ENCODE results near the gene ZNF514.

Gene ZNF514

DNA sequence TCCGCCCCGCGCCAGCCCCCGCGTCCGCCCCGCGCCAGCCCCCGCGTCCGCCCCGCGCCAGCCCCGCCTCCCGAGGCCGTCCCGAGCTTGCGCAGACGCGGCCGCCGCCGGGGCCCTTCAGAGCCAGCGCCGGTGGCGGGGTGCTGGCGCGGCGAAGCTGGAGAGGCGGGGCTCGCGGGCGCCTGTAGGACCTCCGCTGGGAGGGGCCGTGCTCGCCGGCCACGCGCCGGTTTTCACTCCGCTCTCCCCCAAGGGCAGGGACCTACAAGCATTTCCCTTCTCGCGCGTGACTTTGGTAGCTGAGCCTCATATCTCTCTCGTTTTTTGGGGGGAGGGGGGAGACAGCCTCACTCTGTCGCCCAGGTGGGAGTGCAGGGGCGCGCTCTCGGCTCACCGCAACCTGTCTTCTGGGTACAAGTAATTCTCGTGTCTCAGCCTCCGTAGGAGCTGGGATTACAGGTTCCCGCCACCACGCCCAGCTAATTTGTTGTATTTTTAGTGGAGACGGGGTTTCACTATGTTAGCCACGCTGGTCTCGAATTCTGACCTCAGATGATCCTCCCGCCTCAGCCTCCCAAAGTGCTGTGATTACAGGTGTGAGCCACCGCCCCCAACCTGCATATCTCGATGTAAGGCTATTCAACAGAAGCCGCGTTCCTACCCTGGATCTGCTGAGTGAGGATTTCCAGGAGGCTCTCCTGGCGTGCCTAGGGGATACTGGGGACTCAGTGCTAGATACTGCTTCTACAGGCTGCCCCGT lies at the start of gene ZNF514:
TSS of gene ZNF514 (minus strand) at position 159 of the 760 bp plus-strand sequence. CDS start 6,595 bp downstream, outside the sequence.
- peak; percentile 67 for DNase-seq (ENCODE audit: low read depth)

DNA sequence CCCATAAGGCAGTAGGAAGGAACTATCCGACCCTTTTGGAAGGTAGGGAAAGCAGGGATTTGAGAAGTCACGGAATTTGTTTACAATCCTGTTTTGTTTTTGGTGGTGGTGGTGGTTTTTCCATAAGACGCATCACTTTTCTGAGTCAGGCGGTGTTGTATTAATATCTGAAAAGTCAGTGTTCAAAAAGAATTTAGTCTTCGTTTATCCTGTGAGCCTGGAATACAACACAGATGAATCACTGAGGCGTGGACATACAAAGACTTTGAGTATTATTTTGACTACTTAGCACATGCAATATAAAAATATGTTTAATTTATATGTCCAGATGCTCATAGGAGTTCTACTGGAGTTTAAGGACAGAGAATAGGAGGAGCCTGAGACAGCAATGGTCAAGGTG lies 48.5 kb upstream of the ZNF514 start:
- DNase-seq (ENCODE audit: low read depth): no peak

DNA sequence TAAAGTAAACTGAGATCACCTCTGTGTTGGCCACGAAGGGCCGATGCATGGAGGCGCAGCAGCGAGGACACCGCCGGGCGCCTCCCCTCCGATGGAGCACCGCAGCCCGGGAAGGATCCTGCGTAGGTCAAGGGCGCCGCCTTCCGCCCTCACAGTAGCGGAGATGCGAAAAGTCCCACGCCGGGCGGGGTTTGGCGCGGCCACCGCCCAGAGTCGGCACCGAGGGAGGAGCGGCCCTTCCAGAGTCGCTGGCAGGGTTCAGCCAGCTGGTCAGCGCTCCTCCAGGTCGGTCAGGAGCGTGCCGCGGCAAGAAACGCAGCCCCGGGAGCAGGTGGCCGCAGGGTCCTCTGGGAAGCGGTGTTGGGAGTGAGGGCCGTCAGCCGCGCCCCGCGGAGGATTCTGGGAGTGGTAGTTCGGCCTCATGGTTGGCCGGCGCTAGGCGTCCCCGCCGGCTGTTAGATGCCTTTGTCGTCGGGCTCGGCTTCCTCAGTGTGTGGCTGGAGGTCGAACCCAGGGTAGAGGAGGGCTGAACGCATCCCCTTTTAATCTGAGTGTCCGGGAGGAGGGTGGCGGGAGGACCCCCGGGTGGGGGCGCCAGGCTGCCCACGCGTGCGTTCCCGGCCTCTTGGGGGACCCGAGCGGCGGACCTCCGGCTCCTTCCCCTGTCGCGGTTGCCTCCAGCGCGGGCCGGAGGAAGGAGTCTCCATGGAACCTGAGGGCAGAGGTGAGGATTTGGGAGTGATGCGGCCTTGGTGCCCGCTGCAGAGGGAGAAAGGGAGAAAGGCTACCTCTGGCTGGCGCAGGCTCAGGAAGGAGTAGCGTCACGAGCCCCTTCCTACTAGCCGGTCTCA lies 47.7 kb upstream of the ZNF514 start, which contains the start of gene ZNF892:
TSS of gene ZNF892 (plus strand) at position 411 of the 851 bp plus-strand sequence. CDS start at position 706, 295 bp downstream.
- DNase-seq (ENCODE audit: low read depth): peak; percentile 68

DNA sequence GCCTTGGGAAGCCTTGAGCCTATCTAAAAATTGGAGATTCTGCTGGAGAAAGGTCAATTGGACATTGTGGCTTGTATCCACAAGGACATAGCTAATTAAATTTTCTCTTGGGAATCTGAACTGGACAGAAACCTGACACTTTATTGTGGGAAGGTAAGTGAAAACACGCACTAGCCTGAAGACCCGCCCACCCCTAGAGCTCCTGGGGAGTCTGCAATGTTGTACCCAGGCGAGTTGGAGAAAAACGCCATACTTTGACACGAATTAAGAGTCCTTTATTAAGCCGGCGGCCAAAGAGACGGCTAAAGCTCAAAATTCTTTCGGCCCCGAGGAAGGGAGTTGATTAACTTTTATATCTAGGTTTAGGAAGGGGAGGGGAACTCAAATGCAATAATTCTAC lies 46.4 kb upstream of the ZNF514 start:
- no peak for DNase-seq (ENCODE audit: low read depth)

DNA sequence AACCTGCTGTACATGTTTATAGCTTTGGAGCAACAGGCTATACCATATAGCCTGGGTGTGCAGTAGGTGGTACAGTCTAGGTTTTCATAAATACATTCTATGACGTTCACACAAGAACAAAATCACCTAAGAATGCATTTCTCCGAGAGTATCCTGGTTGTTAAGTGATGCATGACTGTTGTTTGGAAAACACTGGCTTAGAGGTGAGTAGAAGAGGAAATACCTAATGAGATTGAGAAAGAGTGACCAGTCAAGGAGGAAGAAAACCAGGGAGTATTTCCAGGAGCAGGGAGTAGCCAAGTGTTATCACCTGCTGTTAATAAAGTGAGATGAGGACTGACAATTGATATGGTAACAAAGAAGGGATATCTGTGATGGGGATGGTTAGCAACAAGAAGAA lies 44.7 kb upstream of the ZNF514 start:
- no peak for DNase-seq (ENCODE audit: low read depth)

DNA sequence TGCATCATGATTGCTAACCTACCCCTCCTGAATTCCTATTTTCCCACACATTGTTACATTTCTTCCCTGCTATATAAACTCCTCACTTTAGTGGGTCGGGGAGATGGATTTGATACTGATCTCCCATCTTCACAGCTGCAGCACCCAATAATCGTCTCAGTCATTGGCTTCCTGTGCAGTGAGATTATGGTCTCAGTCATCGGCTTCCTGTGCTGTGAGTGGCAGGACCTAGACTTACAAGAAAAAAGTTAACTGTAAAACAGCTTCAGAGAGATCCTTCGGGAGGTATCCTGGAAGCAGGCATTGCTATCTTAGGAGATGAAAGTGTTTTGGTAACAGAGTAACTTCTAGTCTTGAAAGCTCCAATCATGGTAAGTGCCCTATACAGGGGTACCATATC lies 44.3 kb upstream of the ZNF514 start:
- no peak for DNase-seq (ENCODE audit: low read depth)

DNA sequence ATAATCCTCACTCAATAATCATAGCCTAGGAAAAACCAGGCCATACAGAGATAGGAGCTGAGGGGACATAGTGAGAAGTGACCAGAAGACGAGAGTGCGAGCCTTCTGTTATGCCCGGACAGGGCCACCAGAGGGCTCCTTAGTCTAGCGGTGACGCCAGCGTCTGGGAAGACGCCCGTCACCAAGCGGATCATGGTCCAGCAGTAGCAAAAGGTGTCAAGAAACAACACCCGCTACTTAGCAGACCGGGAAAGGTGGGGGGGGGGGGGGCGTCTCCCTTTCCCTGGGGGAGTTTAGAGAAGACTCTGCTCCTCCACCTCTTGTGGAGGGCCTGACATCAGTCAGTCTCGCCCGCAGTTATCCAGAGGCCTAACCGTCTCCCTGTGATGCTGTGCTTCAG lies 33.3 kb upstream of the ZNF514 start:
- DNase-seq (ENCODE audit: low read depth): peak; percentile 31

DNA sequence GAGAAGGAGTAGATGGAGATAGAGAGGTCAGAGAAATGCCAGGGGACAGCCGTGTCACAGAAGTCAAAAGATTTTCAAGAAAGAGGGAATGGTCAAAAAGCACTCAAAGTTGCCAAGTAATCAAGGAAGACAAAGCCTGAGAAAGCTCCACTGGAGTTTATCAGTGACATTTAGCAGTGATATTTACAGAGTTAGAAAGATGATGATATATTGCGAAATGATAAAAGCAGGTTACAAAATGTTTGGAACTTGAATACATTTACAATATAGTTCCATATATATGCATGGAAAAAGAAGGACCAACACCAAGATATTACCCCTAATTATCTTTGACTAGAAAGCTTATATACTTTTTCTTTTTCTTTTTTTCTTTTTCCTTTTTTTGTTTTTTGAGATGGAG lies 26.3 kb upstream of the ZNF514 start:
- DNase-seq (ENCODE audit: low read depth): no peak

DNA sequence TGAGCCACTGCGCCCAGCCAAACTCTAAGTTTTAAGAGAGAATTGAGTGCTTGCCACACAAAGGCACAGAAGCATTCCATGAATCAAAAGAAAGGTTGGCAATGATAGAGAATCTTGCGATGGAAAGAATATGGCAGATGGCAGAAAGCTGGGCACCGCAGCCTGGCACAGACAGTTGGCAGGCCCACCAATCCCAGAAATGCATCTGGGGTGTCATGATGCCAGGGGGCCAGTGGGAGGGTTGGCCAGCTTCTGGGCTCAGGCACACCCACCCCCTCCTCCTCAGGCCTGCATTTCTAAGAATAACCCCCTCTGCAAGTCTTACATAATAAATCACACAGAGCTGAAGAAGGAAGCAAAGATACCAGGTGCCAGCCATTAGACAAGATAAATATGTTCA lies 25.5 kb upstream of the ZNF514 start:
- DNase-seq (ENCODE audit: low read depth): no peak

DNA sequence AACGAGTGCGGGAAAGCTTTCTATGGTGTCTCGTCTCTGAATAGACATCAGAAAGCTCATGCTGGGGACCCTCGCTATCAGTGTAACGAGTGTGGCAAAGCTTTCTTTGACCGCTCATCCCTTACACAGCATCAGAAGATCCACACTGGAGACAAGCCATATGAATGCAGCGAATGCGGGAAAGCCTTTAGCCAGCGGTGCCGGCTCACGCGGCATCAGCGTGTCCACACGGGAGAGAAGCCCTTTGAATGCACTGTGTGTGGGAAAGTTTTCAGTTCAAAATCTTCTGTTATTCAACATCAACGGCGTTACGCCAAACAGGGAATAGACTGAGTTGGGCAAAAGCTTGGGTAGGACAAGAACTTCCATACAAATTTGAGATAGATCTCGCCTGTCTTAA lies 22.1 kb upstream of the ZNF514 start:
- no peak for DNase-seq (ENCODE audit: low read depth)

DNA sequence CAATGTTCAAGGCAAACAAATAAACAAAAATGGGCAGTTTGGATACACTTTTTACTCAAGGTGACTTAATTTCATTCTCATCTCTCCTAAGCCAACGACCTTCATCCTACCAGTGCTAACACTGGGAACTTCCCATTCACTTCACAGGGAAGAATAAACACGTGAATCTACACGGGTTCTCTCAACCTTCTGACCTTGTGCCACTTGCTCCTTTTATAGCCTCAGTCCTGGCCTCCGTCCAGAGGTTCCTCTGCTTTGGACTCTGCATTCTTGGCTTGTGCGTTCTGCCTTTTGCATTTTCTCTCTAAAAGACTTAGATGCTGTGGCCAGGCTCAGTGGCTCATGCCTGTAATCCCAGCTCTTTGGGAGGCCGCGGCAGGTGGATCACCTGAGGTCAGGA lies 19.8 kb upstream of the ZNF514 start:
- no peak for DNase-seq (ENCODE audit: low read depth)

DNA sequence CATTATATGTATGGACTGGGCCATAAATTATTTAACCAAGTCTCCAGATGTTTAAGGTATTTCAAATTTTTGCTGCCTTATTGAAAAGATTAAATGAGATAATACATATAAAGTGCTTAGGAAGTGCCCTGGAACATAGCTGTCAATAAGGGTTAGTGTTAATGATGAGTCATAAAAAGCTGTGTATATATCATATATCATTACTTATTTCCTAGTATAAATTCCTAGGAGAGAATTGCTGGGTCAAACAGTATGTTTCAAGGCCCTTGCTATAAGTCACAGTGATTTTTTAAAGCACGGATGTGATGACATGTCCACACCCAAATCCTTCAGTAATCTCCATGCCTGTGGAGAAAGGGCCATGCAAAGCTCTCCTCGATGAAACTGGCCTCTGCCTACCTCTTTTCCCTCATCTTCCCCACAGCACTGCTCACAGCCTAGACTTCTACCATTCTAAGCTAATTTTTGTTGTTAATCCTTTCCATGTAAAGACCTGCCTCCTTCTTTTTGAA lies 14.4 kb upstream of the ZNF514 start:
- no peak for DNase-seq (ENCODE audit: low read depth)

DNA sequence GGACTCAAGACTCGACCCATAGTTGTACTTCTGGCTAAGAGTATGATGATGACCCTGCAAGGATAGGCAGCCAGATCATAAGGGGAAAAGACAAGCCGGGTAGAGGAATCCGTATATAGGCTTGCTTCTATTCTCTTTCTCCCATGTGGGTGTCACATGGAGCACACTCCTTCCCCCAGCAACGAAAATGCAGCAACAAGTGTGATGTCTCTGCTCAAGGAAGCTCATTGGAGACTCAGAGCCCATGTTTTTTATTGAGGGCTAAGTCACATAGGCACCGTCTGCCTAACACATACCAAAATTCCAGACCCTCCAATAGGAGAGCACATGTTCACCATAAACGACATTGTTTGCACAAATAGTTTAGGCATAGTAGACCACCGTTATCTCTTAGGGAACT lies 12.3 kb upstream of the ZNF514 start:
- DNase-seq (ENCODE audit: low read depth): no peak

DNA sequence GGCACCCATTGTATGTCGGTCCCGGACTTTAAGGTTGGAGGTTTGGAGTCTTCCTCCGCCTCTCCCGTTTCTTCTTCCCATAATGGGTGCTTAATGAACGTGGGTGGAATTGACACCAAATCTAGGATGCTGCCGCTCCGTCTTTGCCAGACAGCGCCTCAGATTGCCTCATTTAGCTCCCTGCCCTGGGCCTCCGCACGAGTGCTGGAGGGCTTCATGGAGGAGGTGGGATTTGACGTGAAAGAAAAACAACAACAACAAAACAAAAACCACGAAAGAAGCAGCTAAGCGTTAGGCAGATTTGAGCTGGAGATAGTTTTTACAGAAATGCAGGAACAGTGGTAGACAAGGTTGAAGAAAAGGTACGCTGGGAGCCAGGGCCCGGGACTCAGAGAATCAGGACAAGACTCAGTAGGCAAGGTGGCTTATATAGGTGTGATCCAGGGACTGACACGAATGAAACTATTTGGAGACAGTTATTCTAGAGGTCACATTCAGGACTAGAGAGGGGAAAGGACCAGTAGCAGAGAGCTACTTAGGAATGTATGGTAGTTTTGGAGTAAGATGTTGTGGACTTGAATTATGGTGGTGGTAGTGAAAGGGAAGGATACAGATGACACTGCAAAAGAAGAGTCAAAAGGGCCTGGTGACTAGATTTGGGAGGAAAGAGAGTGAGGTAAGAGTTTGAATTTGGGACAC lies 6.6 kb upstream of the ZNF514 start:
- DNase-seq (ENCODE audit: low read depth): no peak

DNA sequence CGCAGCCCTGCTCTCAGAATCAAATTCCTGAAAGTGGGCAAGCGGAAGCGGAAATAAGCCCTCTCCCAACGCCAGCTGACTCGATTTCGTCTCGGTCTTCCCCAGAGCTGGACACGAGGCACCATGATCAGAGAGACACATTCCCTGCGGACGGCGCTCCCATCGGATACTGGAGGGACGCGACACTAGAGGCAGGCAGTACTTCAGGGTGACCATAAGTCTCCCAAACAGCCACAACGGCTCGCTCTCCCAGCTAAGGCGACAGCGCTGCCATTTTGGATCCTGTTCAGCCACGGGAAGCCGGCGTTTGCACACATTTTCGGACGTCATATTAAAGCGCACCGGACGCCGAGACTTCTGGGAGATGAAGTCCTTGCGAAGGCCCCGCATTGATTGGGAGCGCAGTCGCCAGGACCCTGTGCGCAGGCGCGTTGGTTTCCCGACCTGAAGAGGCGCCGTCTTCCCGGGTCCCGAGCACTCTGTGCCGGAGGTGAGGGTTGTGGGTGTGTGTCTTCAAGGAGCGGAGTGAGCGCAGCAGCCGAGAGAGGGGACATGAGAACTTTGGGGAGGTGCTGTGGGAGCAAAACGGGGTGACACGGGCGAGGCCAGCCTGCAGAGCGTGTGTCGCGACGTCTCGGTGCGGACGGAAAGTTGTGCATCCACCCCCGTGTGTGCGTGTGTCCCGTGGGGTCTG lies 5.9 kb upstream of the ZNF514 start, which contains the start of gene ZNF2:
TSS of gene ZNF2 (plus strand) at position 439 of the 694 bp plus-strand sequence. CDS start 10,418 bp downstream, outside the sequence.
- peak; percentile 96 for DNase-seq (ENCODE audit: low read depth)

DNA sequence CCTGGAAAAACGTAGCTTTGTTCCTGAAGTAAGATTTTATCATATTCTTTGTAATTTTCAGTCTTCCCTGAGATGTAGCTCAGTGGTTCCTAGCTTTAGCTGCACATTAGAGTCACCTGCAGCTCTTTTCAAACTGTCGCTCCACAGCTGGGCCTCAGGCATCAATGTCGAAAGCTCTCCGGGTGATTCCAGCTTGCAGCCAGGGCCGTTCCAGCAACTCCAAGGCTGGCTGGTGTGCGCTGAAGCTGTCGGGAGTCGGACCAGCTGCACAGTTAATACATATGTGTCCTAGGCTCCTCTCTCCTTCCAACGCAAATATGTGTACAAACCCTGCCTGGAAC lies 5.4 kb upstream of the ZNF514 start:
- DNase-seq (ENCODE audit: low read depth): no peak

DNA sequence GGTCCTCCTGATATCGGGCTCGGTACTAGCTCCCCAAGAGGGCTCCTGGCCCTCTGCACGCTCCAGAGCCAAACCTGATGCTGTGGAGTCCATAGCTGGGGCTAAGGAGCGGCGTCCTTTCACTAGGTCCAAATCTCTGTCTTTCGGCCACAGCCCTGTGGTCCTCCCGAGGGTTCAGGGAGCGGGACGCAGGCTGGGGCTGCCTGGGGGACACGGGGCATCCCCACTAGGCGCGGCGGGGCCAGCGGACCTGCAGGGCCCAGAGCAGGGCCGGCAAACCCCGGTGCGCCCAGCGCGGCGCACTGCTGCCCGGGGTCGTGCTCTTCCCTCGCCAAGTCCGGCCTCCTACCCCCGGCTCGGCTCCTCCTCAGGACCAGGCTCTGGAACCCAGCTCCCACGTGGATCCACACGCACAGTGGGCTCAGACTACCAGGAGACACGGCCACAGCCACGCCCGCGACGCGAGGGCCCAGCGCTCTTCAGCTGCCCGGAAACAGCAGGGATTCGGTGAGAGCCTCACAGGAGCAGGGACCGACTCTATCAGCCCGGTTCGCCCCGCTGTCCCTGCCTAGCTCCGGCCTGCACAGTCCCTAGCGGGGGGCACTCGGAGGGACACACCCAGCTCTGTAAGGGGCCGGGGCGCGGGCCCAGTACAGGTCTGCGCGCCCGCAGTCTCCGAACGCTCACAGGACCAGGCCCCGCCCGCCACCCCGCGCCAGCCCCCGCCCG lies 593 bp downstream of the ZNF514 start:
- DNase-seq (ENCODE audit: low read depth): peak; percentile 22

DNA sequence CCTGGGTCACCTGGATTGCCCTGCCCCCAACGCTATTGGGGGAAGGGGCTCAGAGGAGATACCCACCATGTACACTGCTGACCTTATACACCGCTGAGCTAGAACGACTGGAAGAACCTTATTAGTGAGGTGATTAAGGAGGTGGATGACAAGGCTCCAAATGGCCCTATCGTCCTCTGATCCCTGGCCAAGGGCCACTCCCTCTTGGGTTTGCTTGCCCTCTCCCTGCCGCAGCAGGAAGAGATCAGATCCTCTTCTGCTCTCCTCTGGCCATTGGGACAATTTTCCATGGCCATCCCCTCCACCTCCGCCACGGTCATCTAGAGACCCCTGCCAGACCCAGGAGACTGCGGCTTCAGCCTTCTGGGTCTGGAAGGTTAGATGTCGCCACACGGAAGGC lies 1.2 kb downstream of the ZNF514 start:
- DNase-seq (ENCODE audit: low read depth): no peak

DNA sequence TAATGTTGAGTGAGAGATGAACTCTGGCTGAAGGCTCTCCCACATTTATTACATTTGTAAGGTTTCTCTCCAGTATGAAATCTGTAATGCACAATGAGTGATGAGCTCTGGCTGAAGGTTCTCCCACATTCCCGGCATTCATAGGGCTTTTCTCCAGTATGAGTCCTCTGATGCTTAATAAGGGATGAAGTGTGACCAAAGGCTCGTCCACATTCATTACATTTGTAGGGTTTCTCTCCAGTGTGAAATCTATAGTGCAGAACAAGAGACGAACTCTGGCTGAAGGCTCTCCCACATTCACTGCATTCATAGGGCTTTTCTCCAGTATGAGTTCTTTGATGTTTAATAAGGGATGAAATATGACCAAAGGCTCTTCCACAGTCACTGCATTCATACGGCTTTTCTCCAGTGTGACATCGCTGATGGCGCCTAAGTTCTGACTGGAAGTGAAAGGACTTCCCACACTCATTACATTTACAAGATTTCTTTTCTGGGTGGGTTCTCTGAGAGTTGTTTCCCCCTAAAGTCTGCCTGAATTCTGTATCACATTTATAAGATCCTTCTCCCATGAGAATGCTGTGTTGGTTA lies 10.2 kb downstream of the ZNF514 start:
- no peak for DNase-seq (ENCODE audit: low read depth)

DNA sequence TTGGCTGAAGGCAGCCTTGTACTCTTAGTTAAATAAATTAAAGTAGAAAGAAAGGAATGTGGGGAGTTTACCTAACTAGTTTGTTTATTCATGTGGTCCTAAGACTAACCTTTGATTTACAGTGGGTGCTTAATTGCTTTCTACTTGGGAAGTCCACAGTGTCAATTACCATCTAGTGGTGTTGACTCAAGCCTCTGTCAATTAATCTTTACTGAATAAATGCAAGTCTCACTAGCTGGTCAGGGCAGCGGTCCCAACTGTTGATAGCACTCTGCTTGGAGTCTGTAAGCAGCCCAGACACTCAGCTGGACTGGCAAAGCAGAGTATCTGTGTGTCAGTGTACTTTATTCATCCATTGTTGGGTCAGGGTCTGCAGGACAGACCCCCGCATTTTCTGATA lies 15.8 kb downstream of the ZNF514 start:
- no peak for DNase-seq (ENCODE audit: low read depth)

DNA sequence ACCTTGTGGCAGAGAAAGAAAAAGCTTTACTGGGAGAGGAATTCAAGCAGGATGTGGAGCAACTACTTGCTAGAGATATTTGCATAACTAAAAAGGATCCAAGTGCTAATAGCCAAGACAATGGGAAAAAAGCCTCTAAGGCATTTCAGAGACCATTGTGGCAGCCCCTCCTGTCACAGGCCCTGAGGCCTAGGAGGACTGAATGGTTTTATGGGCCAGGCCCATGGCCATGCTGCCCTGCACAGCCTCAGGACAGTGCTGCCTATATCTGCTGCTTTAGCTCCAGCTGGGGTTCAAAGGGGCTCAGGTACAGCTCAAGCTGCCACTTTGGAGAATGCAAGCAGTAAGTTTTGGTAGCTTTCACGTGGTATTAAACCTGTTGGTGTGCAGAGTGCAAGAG lies 20.9 kb downstream of the ZNF514 start:
- no peak for DNase-seq (ENCODE audit: low read depth)
